Activated naive CD4-positive, alpha-beta T cell treated with anti-CD3 and anti-CD28 coated beads, Interleukin-2, amount 50 U/mL, for 16 hours (primary cell): ENCODE results near the gene TICAM1.
"Not testable (repeated sequence)": the region's sequence is repeated elsewhere in the genome, so short reads cannot be mapped to it uniquely, and the experiment has no call there.

ENCODE experiments used
- DNase-seq: peaks from one replicate; pipeline ENCODE4 v3.0.0-alpha.2; 2020

The TICAM1 gene

DNA sequence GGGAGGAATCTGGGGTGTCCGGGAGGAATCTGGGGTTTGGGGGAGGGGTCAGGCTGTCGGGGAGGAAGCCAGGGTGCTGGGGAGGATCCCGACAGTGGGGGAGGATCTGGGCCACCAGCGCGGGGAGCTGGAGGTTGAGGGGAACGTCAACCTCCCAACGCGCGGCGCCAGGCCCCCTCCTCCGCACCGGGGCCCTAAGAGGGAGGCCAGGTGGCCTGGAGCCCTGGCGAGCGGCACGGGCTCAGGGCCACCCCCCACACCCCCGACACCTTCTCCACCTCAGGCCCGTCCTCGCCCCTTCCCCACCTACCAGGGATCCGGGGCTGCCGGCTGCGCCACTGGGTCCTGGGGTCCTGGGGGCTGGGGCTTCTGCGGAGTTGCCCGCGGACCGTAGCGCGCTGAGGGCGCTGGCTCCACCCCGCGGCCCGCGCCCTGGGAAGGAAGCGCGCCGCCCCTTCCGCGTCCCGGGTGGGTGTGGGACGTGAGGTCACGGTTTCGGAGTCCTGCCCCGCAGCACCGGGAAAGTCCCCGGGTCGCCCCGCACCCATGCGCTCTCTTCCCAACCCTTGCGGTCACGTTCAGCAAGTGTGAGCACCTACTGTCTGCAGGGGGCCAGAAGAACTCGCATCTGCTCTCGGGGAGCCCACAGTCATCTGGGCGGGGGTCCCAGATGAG, at the start of gene TICAM1:
TSS of gene TICAM1 (minus strand) at position 409 of the 675 bp plus-strand sequence. CDS start 13,335 bp downstream, outside the sequence.
- peak; percentile 80 for DNase-seq

DNA sequence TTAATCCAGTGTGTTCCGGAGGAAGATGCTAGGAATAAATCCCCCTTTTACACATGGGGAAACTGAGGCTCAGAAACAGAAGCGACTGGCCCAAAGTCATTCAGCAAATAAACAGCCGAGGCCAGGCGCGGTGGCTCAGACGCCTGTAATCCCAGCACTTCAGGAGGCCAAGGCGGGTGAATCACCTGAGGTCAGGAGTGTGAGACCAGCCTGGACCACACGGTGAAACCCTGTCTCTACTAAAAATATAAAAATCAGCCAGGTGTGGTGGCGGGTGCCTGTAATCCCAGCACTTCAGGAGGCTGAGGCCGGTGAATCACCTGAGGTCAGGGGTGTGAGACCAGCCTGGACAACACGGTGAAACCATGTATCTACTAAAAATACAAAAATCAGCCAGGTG, 47.5 kb upstream of the TICAM1 start:
- DNase-seq = no peak

DNA sequence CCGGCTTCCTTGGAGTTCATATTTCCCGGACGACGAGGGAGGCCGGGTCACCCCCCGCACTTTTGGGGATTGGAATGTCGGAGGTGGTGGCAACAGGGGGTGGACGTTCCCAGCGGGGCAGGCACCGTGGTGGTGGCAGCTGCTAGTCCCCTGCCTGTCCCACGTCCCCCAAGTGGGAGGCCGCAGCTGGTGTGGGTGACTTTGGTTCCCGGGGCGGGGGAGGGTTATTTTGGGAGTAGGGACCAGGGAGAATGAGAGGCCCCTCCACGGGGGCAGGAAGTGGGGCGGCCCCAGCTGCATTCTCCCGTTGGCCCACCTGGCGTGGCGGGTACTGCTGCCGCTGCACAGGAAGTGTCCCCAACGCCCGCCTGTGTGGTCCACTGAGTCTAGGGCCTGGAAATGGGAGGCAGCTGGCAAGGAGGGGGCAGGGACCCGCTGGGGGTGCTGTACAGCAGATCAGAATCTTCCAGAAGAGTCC, 47.0 kb upstream of the TICAM1 start:
- peak; percentile 17 for DNase-seq

DNA sequence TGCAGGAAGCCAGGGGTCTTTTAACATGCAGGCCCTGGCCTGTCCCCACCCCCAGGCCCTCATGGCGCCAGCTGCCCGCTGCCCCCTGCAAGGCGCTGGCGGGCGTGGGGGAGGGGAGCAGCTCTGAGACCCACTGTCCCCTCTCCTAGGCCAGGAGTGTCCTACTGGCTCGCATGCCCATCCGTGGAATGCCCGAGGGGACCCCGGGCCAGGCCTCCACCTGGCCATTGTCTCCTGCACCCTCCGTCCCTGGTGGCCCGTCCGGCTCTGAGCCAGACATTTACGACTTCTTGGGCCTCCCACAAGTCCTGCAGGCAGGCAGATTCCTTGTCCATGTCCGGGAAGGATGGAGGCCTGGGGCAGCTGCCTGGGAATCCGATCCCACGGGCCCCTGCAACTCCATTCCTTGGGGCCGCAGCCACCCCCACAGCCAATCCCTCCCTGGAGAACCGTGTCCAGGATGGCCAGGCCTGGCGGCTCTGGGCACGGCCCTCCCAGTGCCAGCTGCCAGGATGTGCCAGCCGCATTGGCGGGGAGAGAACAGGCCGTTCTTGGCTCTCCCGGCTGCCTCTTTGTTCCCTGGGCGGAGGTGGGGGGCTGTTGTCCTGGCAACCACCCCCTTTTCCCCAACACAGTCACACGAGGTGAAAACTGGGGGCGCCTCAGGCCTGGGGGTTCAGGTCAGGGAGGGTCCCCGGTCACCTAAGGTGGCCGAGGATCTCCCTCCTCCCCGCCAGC, 46.4 kb upstream of the TICAM1 start:
- no peak for DNase-seq

DNA sequence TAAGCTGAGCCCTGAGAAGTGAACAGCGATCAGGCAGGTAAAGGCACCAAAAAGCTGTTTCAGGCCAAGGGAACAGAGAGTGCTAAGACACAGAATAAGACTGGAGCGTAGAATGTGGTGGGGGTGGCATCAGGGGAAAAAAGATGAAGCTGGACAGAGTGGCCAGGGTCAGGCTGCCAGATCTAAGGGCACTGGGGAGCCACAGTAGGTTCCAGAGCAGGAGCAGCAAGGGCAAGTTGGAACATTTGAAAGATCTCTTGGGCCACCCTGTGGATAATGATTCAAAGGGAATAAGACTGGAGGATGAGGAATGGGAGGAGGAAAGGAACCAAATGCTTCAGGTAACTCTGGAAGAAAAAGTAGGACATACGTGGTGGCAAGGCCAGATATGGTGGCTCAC, 42.4 kb upstream of the TICAM1 start:
- DNase-seq = no peak

DNA sequence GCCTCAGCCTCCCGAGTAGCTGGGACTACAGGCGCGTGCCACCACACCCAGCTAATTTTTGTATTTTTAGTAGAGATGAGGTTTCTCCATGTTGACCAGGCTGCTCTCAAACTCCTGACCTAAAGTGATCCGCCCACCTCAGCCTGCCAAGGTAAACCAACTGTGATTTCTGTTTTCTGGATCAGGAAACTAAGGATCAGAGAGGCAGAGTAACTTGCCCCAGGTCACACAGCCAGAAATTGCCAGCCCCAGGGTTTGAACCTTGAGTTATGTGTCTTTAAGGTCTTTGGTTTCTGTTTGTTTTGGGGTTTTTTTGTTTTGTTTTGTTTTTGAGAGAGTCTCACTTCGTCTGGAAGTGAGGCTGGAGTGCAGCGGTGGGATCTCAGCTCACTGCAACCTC, 40.2 kb upstream of the TICAM1 start:
- no peak for DNase-seq

DNA sequence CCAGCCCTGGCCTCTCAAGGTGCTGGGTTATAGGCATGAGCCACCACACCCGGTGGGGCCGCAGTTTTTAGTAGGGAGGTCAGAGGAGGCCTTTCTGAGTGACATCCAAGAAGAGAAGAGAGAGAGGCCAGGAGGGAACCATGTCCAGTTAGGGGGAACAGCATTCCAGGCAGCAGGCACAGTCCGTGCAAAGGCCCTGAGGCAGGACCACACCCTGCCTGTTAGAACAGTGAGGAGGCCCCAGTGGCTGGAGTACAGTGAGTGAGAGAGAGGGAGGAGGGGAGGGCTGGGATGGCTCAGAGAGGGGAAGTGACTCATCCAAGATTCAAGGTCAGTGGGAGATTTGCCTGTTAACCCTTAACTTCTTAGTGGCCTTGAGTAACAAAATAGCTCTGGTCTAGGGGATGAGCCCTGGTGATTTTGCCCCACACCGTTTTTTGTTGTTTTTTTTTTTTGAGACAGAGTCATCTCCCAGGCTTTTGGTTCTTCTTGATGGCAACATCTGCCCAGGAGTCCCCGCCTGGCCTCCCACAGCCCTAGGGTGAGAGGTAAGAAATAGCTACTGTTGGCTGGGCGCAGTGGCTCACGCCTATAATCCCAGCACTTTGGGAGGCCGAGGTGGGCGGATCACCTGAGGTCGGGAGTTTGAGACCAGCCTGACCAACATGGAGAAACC, 38.7 kb upstream of the TICAM1 start:
- DNase-seq = no peak

DNA sequence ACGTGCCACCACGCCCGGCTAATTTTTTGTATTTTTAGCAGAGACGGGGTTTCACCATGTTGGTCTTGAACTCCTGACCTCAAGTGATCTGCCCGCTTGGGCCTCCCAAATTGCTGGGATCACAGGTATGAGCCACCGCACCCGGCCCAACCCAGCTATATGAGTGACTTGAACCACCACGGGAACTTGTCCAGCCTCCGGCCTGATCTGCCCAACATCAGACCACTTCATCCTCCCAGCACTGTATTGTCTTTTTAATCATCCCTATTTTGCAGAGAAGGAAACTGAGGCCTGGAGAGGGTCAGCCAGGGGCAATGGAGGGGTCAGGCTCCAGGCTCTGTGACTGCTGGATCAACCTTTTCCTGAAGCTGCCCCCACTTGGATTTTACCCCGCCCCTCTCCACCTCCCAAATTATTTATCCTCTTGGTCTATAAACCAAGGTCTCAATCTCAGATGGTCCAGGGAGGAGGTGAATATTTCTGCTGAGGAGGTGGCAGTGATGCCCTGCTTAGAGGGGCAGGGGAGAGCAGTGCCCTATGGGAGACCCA, 36.8 kb upstream of the TICAM1 start:
- DNase-seq = no peak

DNA sequence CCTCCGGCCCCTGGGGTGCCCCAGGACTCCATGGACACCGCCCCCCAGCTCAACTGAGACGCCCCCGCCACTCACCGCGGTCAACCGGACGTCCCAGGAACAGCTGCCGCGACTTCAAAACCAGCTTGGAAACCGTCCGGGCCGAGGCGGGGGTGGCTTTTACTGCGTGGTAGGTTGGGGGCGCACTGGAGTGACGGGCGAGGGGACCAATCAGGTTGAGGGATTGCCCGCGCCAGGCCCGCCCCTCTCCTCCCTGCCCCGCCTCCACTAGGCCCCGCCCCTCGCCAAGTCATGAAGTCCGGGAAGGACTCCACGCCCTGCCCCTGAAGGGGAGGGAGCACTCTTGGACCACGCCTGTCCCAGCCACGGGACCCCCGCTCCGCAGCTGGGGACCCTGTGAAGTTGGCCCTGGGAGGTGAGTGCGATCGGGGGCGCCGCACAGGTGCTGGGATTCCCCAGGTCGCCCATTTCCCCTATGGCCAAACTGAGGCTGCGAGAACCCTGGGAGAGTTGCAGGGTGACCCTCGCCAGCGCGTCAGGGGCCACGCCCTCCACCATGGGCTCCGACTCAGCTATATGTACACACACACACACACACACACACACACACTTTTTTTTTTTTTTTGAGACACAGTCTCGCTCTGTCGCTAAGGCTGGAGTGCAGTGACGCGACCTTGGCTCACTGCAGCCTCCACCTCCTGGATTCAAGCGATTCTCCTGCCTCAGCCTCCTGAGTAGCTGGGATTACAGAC, 36.2 kb upstream of the TICAM1 start, which contains the start of gene PLIN3:
TSS of gene PLIN3 (minus strand) at position 134 of the 752 bp plus-strand sequence. CDS start 6,273 bp downstream, outside the sequence.
- DNase-seq = peak; percentile 88

DNA sequence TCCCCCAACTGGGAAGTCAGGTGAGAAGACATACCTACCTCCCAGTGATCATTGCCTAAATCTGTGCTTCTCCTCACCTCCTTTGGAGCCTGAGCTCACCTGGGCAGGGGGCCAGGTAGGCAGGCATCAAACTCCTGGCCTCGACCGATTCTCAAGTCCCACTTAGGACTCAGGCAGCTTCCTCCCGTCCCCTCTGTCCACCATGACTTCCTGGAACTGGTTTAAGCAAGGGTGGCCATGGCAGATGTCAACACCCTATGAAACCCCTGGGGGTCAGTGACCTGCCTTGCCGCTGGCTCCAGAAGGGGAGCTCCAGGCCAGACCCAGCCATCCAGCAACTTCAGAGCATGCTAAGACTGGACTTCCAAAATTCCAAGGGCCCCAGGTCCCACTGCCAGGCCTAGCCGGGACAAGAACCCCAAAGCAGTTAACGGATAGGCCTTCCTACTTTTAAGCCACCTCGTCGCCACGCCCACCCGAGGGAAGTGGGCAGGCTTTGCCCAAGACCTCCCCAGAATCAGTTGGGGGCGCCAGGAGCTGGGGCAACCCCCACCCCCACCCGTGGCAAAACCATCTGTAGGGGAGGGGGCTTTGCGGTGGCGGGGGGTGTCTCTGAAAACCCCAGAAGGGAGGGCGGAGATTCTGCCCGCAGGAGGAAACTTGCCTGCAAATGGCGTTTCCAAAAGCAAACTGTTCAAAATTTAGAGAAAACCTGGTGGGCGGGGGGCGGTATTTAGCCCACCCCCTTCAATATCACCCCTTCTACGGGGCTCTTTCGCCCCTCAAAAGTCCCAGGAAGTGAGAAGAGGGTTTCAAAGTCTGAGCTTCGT, 35.3 kb upstream of the TICAM1 start:
- peak; percentile 49 for DNase-seq

DNA sequence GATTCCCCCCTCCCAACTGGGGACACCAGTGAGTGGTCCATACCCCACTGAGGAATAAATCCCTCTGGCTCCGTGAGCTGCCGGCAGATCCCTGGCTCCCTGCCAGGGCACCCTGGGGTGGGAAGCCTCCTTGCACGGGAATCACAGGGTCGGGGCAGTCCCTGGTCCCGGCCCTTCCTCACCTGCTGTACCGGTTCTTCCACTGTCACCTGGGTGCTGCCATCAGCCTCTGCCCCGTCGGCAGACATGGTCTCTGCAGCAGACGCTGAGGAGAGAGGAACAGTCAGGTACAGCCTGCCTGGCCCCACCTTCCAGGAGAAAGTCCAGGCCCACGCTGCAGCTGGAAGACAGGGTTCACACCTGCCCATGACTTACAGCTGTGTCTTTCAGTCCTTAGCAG, 29.6 kb upstream of the TICAM1 start:
- DNase-seq = no peak

DNA sequence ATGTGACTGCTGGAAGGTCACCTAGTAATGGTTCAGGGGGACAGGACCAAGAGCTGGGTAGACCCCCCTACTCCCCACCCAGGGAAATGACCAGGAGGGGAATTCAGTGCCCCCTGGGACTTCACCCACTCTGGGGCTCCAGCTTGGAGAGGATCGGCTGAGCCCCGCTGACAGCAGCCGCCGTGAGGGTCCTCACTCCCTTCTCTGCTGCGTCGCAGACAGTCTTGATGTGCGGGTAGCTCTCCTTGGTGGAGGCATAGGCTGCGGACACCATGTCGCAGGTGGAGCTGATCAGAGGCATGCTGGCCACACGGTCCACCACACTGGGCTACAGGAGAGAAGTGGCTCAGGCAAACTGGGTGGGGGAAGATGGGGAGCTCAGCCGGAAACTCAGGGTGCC, 28.2 kb upstream of the TICAM1 start:
- no peak for DNase-seq

DNA sequence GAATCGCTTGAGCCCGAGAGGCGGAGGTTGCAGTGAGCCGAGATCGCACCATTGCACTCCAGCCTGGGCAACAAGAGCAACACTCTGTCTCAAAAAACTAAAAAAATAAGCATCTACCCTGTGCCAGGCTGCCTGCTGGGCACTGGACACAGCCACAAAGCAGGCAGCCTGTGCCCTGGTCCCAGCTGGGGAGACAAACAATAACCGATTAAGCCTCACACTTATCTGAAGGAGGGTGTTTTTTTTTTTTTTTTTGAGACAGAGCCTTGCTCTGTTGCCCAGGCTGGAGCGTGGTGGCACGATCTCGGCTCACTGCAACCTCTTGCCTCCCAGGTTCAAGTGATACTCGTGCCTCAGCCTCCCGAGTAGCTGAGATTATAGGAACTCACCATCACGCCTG, 25.0 kb upstream of the TICAM1 start:
- not testable (repeated sequence) for DNase-seq

DNA sequence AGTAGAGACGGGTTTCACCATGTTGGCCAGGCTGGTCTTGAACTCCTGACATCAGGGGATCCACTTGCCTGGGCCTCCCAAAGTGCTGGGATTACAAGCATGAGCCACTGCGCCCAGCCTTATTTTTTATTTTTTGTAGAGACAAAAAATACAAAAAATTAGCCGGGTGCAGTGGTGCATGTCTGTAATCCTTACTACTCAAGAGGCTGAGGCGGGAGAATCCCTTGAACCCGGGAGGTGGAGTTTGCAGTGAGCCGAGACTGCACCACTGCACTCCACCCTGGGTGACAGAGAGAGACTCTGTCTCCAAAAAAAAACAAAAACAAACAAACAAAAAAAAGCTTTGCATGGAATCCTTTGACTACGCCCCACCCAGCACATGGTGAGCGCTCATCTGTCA, 22.0 kb upstream of the TICAM1 start:
- not testable (repeated sequence) for DNase-seq

DNA sequence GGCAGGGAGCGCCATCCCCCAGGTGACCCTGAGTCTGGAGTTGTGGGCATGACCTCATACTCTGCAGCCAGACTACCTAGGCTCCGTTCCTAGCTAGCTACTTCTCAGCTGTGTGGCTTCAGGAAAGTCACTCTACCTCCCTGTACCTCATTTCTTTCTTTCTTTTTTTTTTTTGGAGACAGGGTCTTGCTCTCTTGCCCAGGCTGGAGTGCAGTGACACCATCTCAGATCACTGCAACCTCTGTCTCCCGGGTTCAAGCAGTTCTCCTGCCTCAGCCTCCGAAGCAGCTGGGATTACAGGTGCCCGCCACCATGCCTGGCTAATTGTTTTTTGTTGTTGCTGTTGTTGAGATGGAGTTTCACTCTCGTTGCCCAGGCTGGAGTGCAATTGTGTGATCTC, 21.0 kb upstream of the TICAM1 start:
- no peak for DNase-seq

DNA sequence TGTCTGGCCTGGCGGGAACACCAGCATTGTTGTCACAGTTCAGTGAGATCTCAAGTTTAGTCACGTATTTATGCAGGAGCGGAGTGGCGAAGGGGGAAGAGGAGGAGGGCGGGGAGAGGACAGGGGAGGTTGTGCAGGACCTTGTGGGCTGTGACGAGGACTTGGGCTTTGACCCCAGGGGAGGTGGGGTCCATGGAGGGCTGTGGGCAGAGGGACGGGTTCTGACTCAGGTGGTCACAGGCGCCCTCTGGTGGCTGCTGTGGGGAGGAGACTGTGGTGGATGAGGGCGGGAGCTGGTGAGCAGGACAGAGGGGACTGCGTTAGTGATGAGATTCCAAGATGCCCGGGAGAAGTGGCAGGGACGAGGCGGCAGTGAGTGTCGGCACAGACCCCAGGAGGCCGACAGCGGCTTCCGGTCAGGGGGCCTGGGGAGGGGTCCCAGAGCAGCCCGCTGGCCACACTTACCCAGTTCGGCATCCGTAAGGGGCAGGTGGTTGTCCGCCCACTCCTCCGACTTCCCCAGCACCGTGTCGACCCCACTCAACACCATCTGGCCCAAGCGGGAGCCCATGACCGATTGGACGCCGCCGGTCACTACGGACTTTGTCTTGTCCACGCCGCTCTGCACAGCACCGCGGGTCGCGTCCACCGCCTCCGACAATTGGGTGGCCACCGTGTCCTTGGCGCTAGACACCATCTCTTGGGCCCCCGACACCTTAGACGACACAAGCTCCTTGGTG, 20.2 kb upstream of the TICAM1 start:
- peak; percentile 77 for DNase-seq

DNA sequence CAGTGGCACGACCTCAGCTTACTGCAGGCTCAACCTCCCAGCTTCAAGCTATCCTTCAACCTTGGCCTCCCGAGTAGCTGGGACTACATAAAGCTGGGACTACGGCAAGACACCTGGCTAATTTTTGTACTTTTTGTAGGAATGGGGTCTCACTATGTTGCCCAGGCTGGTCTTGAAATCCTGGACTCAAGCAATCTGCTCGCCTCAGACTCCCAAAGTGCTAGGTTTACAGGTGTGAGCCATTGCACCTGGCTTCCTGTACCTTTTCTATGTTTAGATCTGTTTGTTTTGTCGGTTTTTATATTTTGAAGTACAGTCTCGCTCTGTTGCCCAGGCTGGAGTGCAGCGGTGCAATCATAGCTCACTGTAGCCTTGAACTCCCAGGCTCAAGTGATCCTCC, 17.5 kb upstream of the TICAM1 start:
- no peak for DNase-seq

DNA sequence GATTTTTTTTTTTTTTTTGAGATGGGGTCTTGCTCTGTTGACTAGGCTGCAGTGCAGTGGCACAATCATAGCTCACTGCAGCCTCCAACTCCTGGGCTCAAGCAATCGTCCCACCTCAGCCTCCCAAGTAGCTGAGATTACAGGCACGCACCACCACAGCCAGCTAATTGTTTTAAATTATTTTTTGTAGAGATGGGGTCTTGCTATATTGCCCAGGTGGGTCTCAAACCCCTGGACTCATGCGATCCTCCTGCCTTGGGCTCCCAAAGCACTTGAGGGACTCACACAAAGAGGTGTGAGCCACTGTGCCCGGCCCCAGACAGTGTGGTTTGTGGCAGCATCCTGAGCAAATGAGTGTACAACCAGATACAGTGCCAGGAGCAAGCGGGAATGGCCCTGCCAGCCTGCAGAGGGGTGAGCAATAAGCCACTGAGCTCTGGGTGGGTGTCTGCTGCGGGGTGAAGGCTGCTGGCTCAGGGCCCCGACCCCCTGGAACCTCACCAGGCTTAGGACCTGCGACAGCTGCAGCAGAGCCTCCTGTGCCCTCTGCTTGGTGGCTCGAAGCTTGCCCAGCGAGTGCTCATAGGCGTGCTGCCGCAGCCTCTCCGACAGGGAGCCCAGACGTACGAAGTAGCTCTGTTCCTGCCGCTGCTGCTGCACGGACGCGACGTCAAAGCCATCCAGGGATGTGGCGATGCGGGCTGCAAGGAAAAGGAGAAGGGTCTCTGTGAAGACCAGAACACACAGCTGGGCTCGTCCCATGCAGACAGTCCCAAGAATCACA, 15.9 kb upstream of the TICAM1 start:
- DNase-seq = no peak

DNA sequence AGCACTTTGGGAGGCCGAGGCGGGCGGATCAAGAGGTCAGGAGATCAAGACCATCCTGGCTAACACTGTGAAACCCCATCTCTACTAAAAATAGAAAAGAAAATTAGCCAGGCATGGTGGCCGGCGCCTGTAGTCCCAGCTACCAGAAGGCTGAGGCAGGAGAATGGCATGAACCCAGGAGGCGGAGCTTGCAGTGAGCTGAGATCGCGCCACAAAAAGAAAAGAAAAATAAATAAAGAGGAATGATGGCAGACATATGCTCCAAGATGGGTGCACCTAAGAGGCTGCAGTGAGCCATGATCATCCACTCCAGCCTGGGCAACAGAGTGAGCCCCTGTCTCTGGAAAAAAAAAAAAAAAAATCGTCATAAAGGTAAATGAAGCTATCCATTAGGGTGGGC, 14.5 kb upstream of the TICAM1 start:
- not testable (repeated sequence) for DNase-seq
